SK-N-SH (cell line): ENCODE measurements around the gene ANKRD2. TPM values are rescaled to one million over a fixed set of nuclear protein-coding genes. Genes with fewer than 3 reads are reported as not detected.

Source experiments
- CTCF ChIA-PET: fragments of 300-600, 350-600 bp; formaldehyde crosslinking; extraction: SDS; loops from one replicate; lab custom pipeline; 2021; lab: Yijun Ruan, JAX
- POLR2A ChIA-PET: fragments of 350-600 bp; sonication (Branson Sonifier 250); formaldehyde crosslinking; extraction: SDS; loops from one replicate; lab custom pipeline; 2020; ENCODE audit warnings: antibody characterized with exemption, inconsistent platforms; lab: Yijun Ruan, JAX
- DNase-seq: peaks from one replicate; pipeline ENCODE4 v3.0.0; 2012
- H2AFZ ChIP-seq: fragments of 200-600 bp; sonication (generic); 2 replicates; pipeline ENCODE4 v1.8.1; 2016; ENCODE audit warnings: antibody characterized with exemption, mild to moderate bottlenecking, low read depth
- H3F3A ChIP-seq: fragments of 200-600 bp; sonication (generic); replicated peaks from 2 replicates; pipeline ENCODE3; 2016; ENCODE audit warnings: antibody characterized with exemption, mild to moderate bottlenecking; ENCODE audit not compliant: insufficient read depth
- H3K27ac ChIP-seq, 2 experiments: fragments of 200-500 bp in 1 of 2; fragments of 200-600 bp in 1 of 2; sonication (Bioruptor generic) in 1 of 2; sonication (generic), shearing (Covaris generic) in 1 of 2; 2 replicates each; pipeline versions ENCODE4 v1.5.1 to v1.6.1; 2014 to 2016; ENCODE audit warnings: low read depth in 2 of 2, inconsistent platforms in 1 of 2, low read length in 1 of 2, mild to moderate bottlenecking in 1 of 2, mixed read lengths in 1 of 2
- H3K27me3 ChIP-seq: fragments of 200-600 bp; sonication (generic), shearing (Covaris generic); 2 replicates; pipeline ENCODE4 v1.6.1; 2016; ENCODE audit warnings: mixed run types; ENCODE audit not compliant: insufficient read depth
- H3K36me3 ChIP-seq, 2 experiments: fragments of 200-500 bp in 1 of 2; fragments of 200-600 bp in 1 of 2; sonication (Bioruptor generic) in 1 of 2; sonication (generic) in 1 of 2; replicated peaks in 1 of 2; 2 replicates each; pipeline versions ENCODE3 to v1.5.1; 2014 to 2016; ENCODE audit warnings: low read length in 1 of 2, mild to moderate bottlenecking in 1 of 2; ENCODE audit not compliant: insufficient read depth in 2 of 2, control insufficient read depth in 1 of 2
- H3K4me1 ChIP-seq, 2 experiments: fragments of 200-500 bp in 1 of 2; fragments of 200-600 bp in 1 of 2; sonication (Bioruptor generic) in 1 of 2; sonication (generic), shearing (Covaris generic) in 1 of 2; 2 replicates each; pipeline versions ENCODE4 v1.5.1 to v1.6.1; 2014 to 2016; ENCODE audit warnings: low read depth in 1 of 2, low read length in 1 of 2, mixed run types in 1 of 2; ENCODE audit not compliant: insufficient read depth in 2 of 2, control insufficient read depth in 1 of 2
- H3K4me2 ChIP-seq: fragments of 200-600 bp; sonication (generic), shearing (Covaris generic); 2 replicates; pipeline ENCODE4 v1.6.1; 2017; ENCODE audit warnings: mixed run types
- H3K4me3 ChIP-seq, 2 experiments: fragments of 200-500 bp in 1 of 2; fragments of 200-600 bp in 1 of 2; sonication (Bioruptor generic) in 1 of 2; sonication (generic), shearing (Covaris generic) in 1 of 2; 2 replicates each; pipeline versions ENCODE4 v1.5.1 to v1.8.1; 2014 to 2016; ENCODE audit warnings: low read depth in 2 of 2, inconsistent platforms in 1 of 2, low read length in 1 of 2, mild to moderate bottlenecking in 1 of 2, mixed read lengths in 1 of 2, moderate library complexity in 1 of 2
- H3K79me2 ChIP-seq: fragments of 200-600 bp; sonication (generic); 2 replicates; pipeline ENCODE4 v1.8.1; 2017; ENCODE audit warnings: mild to moderate bottlenecking; ENCODE audit not compliant: insufficient read depth
- H3K9ac ChIP-seq: fragments of 200-600 bp; sonication (generic); 2 replicates; pipeline ENCODE4 v1.6.1; 2017; ENCODE audit warnings: mixed run types
- H3K9me2 ChIP-seq: fragments of 200-600 bp; sonication (generic); 2 replicates; pipeline ENCODE4 v1.6.1; 2017; ENCODE audit warnings: mixed run types
- H3K9me3 ChIP-seq: fragments of 200-600 bp; sonication (generic); 2 replicates; pipeline ENCODE4 v1.6.1; 2017; ENCODE audit warnings: mixed run types, mild to moderate bottlenecking, moderate library complexity
- H4K20me1 ChIP-seq: fragments of 200-600 bp; sonication (generic); 2 replicates; pipeline ENCODE4 v1.6.1; 2017; ENCODE audit warnings: mild to moderate bottlenecking, mixed run types; ENCODE audit not compliant: insufficient read depth
- FOSL2 ChIP-seq: IDR thresholded peaks from 2 replicates; pipeline ENCODE4 v1.4.0; 2012; ENCODE audit warnings: low read depth, mild to moderate bottlenecking, moderate library complexity, borderline replicate concordance
- GABPA ChIP-seq: IDR thresholded peaks from 2 replicates; pipeline ENCODE4 v1.4.0; 2012; ENCODE audit warnings: low read depth, mild to moderate bottlenecking
- GATA2 ChIP-seq: sonication (generic); formaldehyde crosslinking; IDR thresholded peaks from 2 replicates; pipeline ENCODE4 v1.5.0; 2020; ENCODE audit warnings: mild to moderate bottlenecking, missing genetic modification reagents
- NRF1 ChIP-seq: IDR thresholded peaks from 2 replicates; pipeline ENCODE4 v1.6.1; 2012; ENCODE audit warnings: low read depth, mild to moderate bottlenecking, low read length
- REST ChIP-seq: IDR thresholded peaks from 2 replicates; pipeline ENCODE4 v1.6.1; 2012; ENCODE audit warnings: mild to moderate bottlenecking, low read depth, low read length, moderate library complexity
- RFX5 ChIP-seq: IDR thresholded peaks from 2 replicates; pipeline ENCODE4 v1.6.1; 2012; ENCODE audit warnings: mild to moderate bottlenecking, improper control_type of control experiment, low read length
- SMC3 ChIP-seq: IDR thresholded peaks from 2 replicates; pipeline ENCODE4 v1.6.1; 2012; ENCODE audit warnings: low read depth, low read length, improper control_type of control experiment
- TAF1 ChIP-seq: IDR thresholded peaks from 2 replicates; pipeline ENCODE4 v1.6.1; 2012; ENCODE audit warnings: low read depth, mild to moderate bottlenecking, low read length, moderate library complexity, borderline replicate concordance
- TCF12 ChIP-seq: IDR thresholded peaks from 2 replicates; pipeline ENCODE4 v1.4.0; 2012
- USF1 ChIP-seq: IDR thresholded peaks from 2 replicates; pipeline ENCODE4 v1.4.0; 2012; ENCODE audit warnings: low read depth, borderline replicate concordance
- YY1 ChIP-seq: IDR thresholded peaks from 2 replicates; pipeline ENCODE4 v1.4.0; 2012; ENCODE audit warnings: low read depth, mild to moderate bottlenecking
- WGBS: methylation state at CpG from one replicate; pipeline ENCODE4 v1.1.6; 2017; ENCODE audit warnings: low lambda C conversion rate; 5-methylcytosine and 5-hydroxymethylcytosine counted together
- polyA plus RNA-seq, 3 experiments: library from polyadenylated mRNA; depleted of rRNA; stranded (reverse); fragments of >200 nt; gene quantifications; 2 replicates each; pipeline ENCODE4 v1.2.3, GENCODE V29; 2012

Gene ANKRD2
- polyA plus RNA-seq, 1 of the 3 experiments (the other 2 are of a cell fraction): 0.72 TPM

- TF ChIP-seq GABPA (no peak), USF1 (no peak), TAF1 (no peak), YY1 (no peak), RFX5 (no peak), FOSL2 (peak; percentile 86), NRF1 (no peak), REST (0 out of 2 replicates have a peak, but pooled peaks have one; percentile 19)
Measured at GRCh38 chr10:97596101-97597082, 23.8 kb downstream of the ANKRD2 start (continued).

- CTCF ChIA-PET: interaction anchor here (1.7 to 4.1 kb wide), 2 partner anchors 12 to 27 kb away, joined by 3 to 16 read pairs; no protein-coding TSS in a partner anchor
- H3K9ac ChIP-seq: no peak overlapping the region; the same call in 1 of the 2 replicates
- no peaks in the 10 kb centered on the region for H3K27me3 ChIP-seq
- H3K36me3 ChIP-seq: no peaks in the 10 kb centered on the region
- no peaks in the 10 kb centered on the region for H4K20me1 ChIP-seq
- no peak overlapping the region for H3K4me3 ChIP-seq
- H3K9me2 ChIP-seq: no peaks in the 10 kb centered on the region
- TF ChIP-seq GATA2 (CRISPR knock-in tag) (no peak), SMC3 (no peak), TCF12 (no peak), NRF1 (no peak), FOSL2 (peak; percentile 12; the same call in 1 of the 2 replicates)
- TF ChIP-seq, all 33 proteins: peak for 1
- no peaks in the 10 kb centered on the region for H3K79me2 ChIP-seq
- no peak overlapping the region for H2AFZ ChIP-seq
- peak overlapping the region in 1 of 2 experiments; percentile 91; a peak in 1 of 4 replicates for H3K27ac ChIP-seq
- no peak overlapping the region for H3K4me2 ChIP-seq
- H3K4me1 ChIP-seq: peaks cover 9 to 23% of the 10 kb centered on the region in 2 experiments; a peak in 3 of 4 replicates
- DNase-seq: no peak
- peaks cover 38% of the 10 kb centered on the region for H3F3A ChIP-seq
- POLR2A ChIA-PET: no interaction called here
- H3K9me3 ChIP-seq: no peaks in the 10 kb centered on the region
- 88% methylated on average over 2 of the region's 2 CpGs for WGBS
Measured at GRCh38 chr10:97597778-97598177, 25.2 kb downstream of the ANKRD2 start.
